Neuronal stem cell (in vitro differentiated cells): ENCODE measurements around the gene SRCIN1.
A peak's percentile ranks its signal among the peaks of the same experiment; 100 is the strongest.

Source experiments
- DNase-seq: peaks from one replicate; pipeline ENCODE4 v3.0.0-alpha.2; 2013; ENCODE audit warnings: low spot score
- H2AFZ ChIP-seq: one replicate; pipeline ENCODE4 v1.6.1; 2013; ENCODE audit warnings: mild to moderate bottlenecking, low read length, inconsistent platforms
- H2AK5ac ChIP-seq: 2 replicates; pipeline ENCODE4 v1.6.1; 2013; ENCODE audit warnings: low read depth, mild to moderate bottlenecking, inconsistent platforms, low read length, moderate library complexity, mixed read lengths
- H2BK120ac ChIP-seq: 2 replicates; pipeline ENCODE4 v1.6.1; 2013; ENCODE audit warnings: low read depth, mild to moderate bottlenecking, inconsistent platforms, low read length, moderate library complexity, mixed read lengths
- H2BK12ac ChIP-seq: one replicate; pipeline ENCODE4 v1.6.1; 2013; ENCODE audit warnings: low read length, inconsistent platforms
- H2BK15ac ChIP-seq: 2 replicates; pipeline ENCODE4 v1.6.1; 2013; ENCODE audit warnings: mild to moderate bottlenecking, low read length, inconsistent platforms, mixed read lengths
- H2BK5ac ChIP-seq: one replicate; pipeline ENCODE4 v1.6.1; 2013; ENCODE audit warnings: inconsistent platforms, mild to moderate bottlenecking, low read length, moderate library complexity
- H3K14ac ChIP-seq: one replicate; pipeline ENCODE4 v1.6.1; 2013; ENCODE audit warnings: low read length, inconsistent platforms
- H3K18ac ChIP-seq: 2 replicates; pipeline ENCODE4 v1.6.1; 2013; ENCODE audit warnings: low read length, inconsistent platforms
- H3K23ac ChIP-seq: 2 replicates; pipeline ENCODE4 v1.6.1; 2013; ENCODE audit warnings: low read depth, mild to moderate bottlenecking, mixed read lengths, low read length, inconsistent platforms; ENCODE audit not compliant: poor library complexity
- H3K27ac ChIP-seq: replicated peaks from 3 replicates; pipeline ENCODE4 v1.5.1; 2013; ENCODE audit warnings: low read length, inconsistent platforms
- H3K27me3 ChIP-seq, 3 experiments: 2 replicates each; pipeline ENCODE4 v1.6.1; 2013; ENCODE audit warnings: low read length in 3 of 3, mild to moderate bottlenecking in 2 of 3, inconsistent platforms in 1 of 3, low read depth in 1 of 3, mixed read lengths in 1 of 3, moderate library complexity in 1 of 3; ENCODE audit not compliant: control insufficient read depth in 3 of 3, insufficient read depth in 3 of 3
- H3K36me3 ChIP-seq, 2 donors: replicated peaks in 1 of 2; 2 replicates each; pipeline ENCODE4 v1.6.1; 2013; ENCODE audit warnings: low read length in 2 of 2; ENCODE audit not compliant: control insufficient read depth in 2 of 2, insufficient read depth in 2 of 2
- H3K4ac ChIP-seq: 2 replicates; pipeline ENCODE4 v1.6.1; 2013; ENCODE audit warnings: inconsistent platforms, mild to moderate bottlenecking, low read length, moderate library complexity
- H3K4me1 ChIP-seq, 2 donors: 1 replicate in 1 of 2; 2 replicates in 1 of 2; pipeline ENCODE4 v1.6.1; 2013; ENCODE audit warnings: low read length in 2 of 2, low read depth in 1 of 2; ENCODE audit not compliant: control insufficient read depth in 2 of 2, insufficient read depth in 1 of 2
- H3K4me2 ChIP-seq: one replicate; pipeline ENCODE4 v1.6.1; 2013; ENCODE audit warnings: mild to moderate bottlenecking, low read length, inconsistent platforms; ENCODE audit not compliant: insufficient read depth, poor library complexity, severe bottlenecking
- H3K4me3 ChIP-seq, 2 donors: 2 replicates each; pipeline ENCODE4 v1.5.1; 2013; ENCODE audit warnings: low read length in 2 of 2, mild to moderate bottlenecking in 2 of 2, inconsistent platforms in 1 of 2, moderate library complexity in 1 of 2
- H3K79me1 ChIP-seq: one replicate; pipeline ENCODE4 v1.6.1; 2013; ENCODE audit warnings: low read depth, mild to moderate bottlenecking, inconsistent platforms, low read length, moderate library complexity
- H3K9ac ChIP-seq: one replicate; pipeline ENCODE4 v1.6.1; 2013; ENCODE audit warnings: mild to moderate bottlenecking, low read depth, low read length, inconsistent platforms; ENCODE audit not compliant: poor library complexity
- H3K9me3 ChIP-seq, 2 donors: replicated peaks in 1 of 2; 2 replicates each; pipeline versions ENCODE3 to v1.6.1; 2013; ENCODE audit warnings: low read length in 2 of 2, mild to moderate bottlenecking in 2 of 2, inconsistent platforms in 1 of 2, low read depth in 1 of 2, mixed read lengths in 1 of 2, moderate library complexity in 1 of 2; ENCODE audit not compliant: control insufficient read depth in 2 of 2, insufficient read depth in 1 of 2
- H4K8ac ChIP-seq: one replicate; pipeline ENCODE4 v1.6.1; 2013; ENCODE audit warnings: low read depth, mild to moderate bottlenecking, inconsistent platforms, low read length, moderate library complexity
- H4K91ac ChIP-seq: one replicate; pipeline ENCODE4 v1.6.1; 2013; ENCODE audit warnings: low read length, low read depth, mild to moderate bottlenecking, inconsistent platforms; ENCODE audit not compliant: poor library complexity
- WGBS, 2 donors: extraction: QIAGEN DNeasy Blood & Tissue Kit; methylation state at CpG; one replicate each; pipeline ENCODE4 v1.1.7; 2013; ENCODE audit warnings: missing lambda C conversion rate in 2 of 2, mixed read lengths in 1 of 2; ENCODE audit not compliant: insufficient read length in 2 of 2, insufficient replicate concordance in 1 of 2; ENCODE audit errors: extremely low coverage in 2 of 2; 5-methylcytosine and 5-hydroxymethylcytosine counted together

The SRCIN1 gene

GRCh38 chr17:38584350-38584925 is 21.3 kb downstream of the SRCIN1 start:
- H3K18ac ChIP-seq: no peak overlapping the region
- no peak overlapping the region for H3K4ac ChIP-seq
- H2BK15ac ChIP-seq: no peak overlapping the region
- no peak overlapping the region for H3K23ac ChIP-seq
- H3K27ac ChIP-seq: no peak overlapping the region
- WGBS, 2 donors: no CpG with 5 or more reads among the region's 19 CpGs
- no peaks in the 10 kb centered on the region for H3K36me3 ChIP-seq
- H2AFZ ChIP-seq: no peak overlapping the region
- H4K91ac ChIP-seq: no peak overlapping the region
- no peaks in the 10 kb centered on the region for H3K9me3 ChIP-seq
- no peak overlapping the region for H3K9ac ChIP-seq
- H2BK5ac ChIP-seq: no peak overlapping the region
- H3K4me2 ChIP-seq: no peak overlapping the region
- no peak for DNase-seq
- no peak overlapping the region for H4K8ac ChIP-seq
- H2BK12ac ChIP-seq: no peak overlapping the region
- H3K79me1 ChIP-seq: no peaks in the 10 kb centered on the region
- H3K14ac ChIP-seq: no peak overlapping the region
- no peak overlapping the region for H2BK120ac ChIP-seq
- no peak overlapping the region for H2AK5ac ChIP-seq
- H3K4me1 ChIP-seq: peaks cover 36 to 39% of the 10 kb centered on the region in 2 donors
- H3K4me3 ChIP-seq: no peak overlapping the region
- peaks cover 0 to 10% (median 0%) of the 10 kb centered on the region in 3 experiments for H3K27me3 ChIP-seq

GRCh38 chr17:38583828-38584349 is 21.9 kb downstream of the SRCIN1 start:
- Histone ChIP-seq H2AFZ (no peak overlapping the region), H4K8ac (no peak overlapping the region), H4K91ac (no peak overlapping the region), H3K27me3 (peaks cover 0 to 15% (median 0%) of the 10 kb centered on the region in 3 experiments), H3K79me1 (no peaks in the 10 kb centered on the region), H3K18ac (peak overlapping the region; percentile 72), H3K23ac (no peak overlapping the region), H3K4me3 (no peak overlapping the region), H3K14ac (no peak overlapping the region), H3K36me3 (no peaks in the 10 kb centered on the region), H3K4me1 (peaks cover 41 to 45% of the 10 kb centered on the region in 2 donors), H2AK5ac (no peak overlapping the region), H3K4me2 (no peak overlapping the region), H3K4ac (no peak overlapping the region), H2BK120ac (no peak overlapping the region), H3K27ac (no peak overlapping the region), H2BK12ac (no peak overlapping the region), H2BK5ac (no peak overlapping the region), H2BK15ac (no peak overlapping the region), H3K9me3 (no peaks in the 10 kb centered on the region), H3K9ac (peak overlapping the region; percentile 32)
- WGBS, 2 donors: no CpG with 5 or more reads among the region's 14 CpGs
- no peak for DNase-seq

GRCh38 chr17:38583176-38583575 is 22.6 kb downstream of the SRCIN1 start:
- DNase-seq: no peak
- Histone ChIP-seq H3K9me3 (no peaks in the 10 kb centered on the region), H2AK5ac (no peak overlapping the region), H3K27me3 (peaks cover 0 to 21% (median 0%) of the 10 kb centered on the region in 3 experiments), H3K9ac (no peak overlapping the region), H2BK12ac (no peak overlapping the region), H3K18ac (no peak overlapping the region), H3K36me3 (no peaks in the 10 kb centered on the region), H3K14ac (no peak overlapping the region), H3K4me3 (no peak overlapping the region), H2BK15ac (no peak overlapping the region), H3K4ac (no peak overlapping the region), H3K27ac (no peak overlapping the region), H3K79me1 (no peaks in the 10 kb centered on the region), H2AFZ (no peak overlapping the region), H2BK120ac (no peak overlapping the region), H2BK5ac (no peak overlapping the region), H3K4me1 (peaks cover 36 to 42% of the 10 kb centered on the region in 2 donors), H3K4me2 (no peak overlapping the region), H3K23ac (no peak overlapping the region), H4K8ac (no peak overlapping the region), H4K91ac (no peak overlapping the region)
- WGBS, 2 donors: no CpG with 5 or more reads among the region's 3 CpGs

GRCh38 chr17:38582069-38582468 is 23.7 kb downstream of the SRCIN1 start:
- no peak overlapping the region for H3K14ac ChIP-seq
- no peak overlapping the region for H4K91ac ChIP-seq
- no peak overlapping the region for H2BK120ac ChIP-seq
- H3K4me3 ChIP-seq: no peak overlapping the region
- peak overlapping the region; percentile 54 for H3K4ac ChIP-seq
- H2AK5ac ChIP-seq: no peak overlapping the region
- H4K8ac ChIP-seq: no peak overlapping the region
- H3K4me1 ChIP-seq: peaks cover 38 to 40% of the 10 kb centered on the region in 2 donors
- H2BK12ac ChIP-seq: no peak overlapping the region
- H3K79me1 ChIP-seq: no peaks in the 10 kb centered on the region
- no peaks in the 10 kb centered on the region for H3K9me3 ChIP-seq
- H3K27ac ChIP-seq: no peak overlapping the region
- H3K4me2 ChIP-seq: no peak overlapping the region
- peak overlapping the region; percentile 51 for H3K9ac ChIP-seq
- no peaks in the 10 kb centered on the region for H3K36me3 ChIP-seq
- no peak overlapping the region for H3K23ac ChIP-seq
- no peak overlapping the region for H2BK5ac ChIP-seq
- peaks cover 0 to 32% (median 0%) of the 10 kb centered on the region in 3 experiments for H3K27me3 ChIP-seq
- H3K18ac ChIP-seq: no peak overlapping the region
- DNase-seq: no peak
- no peak overlapping the region for H2BK15ac ChIP-seq
- no peak overlapping the region for H2AFZ ChIP-seq
